ENCODE data around the gene CDKN1C. TPM values are rescaled to one million over a fixed set of nuclear protein-coding genes. Genes with fewer than 3 reads are reported as not detected.

The CDKN1C gene
- total and polyA plus RNA-seq, 5 donors = 16.1 to 27.6 (median 24.3) TPM

DNA sequence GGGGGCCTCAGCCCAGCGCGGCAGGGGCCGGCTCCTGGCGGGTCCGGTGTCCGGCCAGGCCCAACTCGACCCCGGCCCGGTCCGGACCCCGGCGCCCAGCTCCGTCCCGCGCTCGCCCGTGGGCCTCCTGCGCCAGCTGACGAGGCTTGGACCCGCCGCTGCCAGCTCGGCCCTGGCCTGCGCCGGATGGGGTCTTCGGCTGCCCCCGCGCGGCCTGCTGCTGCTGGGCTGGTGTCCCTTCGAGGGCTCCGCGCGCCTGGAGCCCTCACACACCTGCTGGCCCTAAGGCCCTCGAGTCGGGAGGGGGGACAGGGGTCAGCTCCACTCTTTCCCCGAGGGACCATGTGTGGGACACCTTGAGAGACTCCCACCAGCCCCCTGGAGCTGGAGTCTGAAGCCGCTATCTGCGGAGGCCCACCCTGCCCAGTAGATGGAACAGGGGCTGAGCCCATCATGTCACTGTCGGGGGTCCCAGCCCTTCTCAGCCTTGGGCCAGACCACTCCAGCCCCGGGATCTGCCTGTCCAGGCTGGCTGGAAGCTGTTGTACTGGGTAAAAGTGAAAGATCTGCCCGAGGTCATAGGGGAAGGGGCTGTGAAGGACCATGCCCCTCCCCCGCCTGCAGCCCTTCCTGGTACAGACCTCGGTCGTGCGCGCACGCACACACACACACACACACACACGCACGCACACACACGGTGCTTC lies 768 bp upstream of the CDKN1C start:
- ATAC-seq = peak; percentile 6 to 11
- WGBS = 13% methylated on average over 49 of the region's 49 CpGs
- H3K4me1 ChIP-seq (ENCODE audit: control insufficient read depth, insufficient read depth, low read length) = peaks cover 7% of the 10 kb centered on the region
- intact Hi-C loops (cut with DNase I) = loop anchor here in 3 of 4 donors (5.0 to 10.0 kb wide), 3 partner anchors 59 to 692 kb away; partner anchors contain the start of gene KCNQ1OT1 (in 2 of the 3)
- H3K4me3 ChIP-seq (ENCODE audit: low read length) = peak overlapping the region; percentile 56
- no peaks in the 10 kb centered on the region for H3K27me3 ChIP-seq (ENCODE audit: control insufficient read depth, insufficient read depth)
- no peak overlapping the region for H3K27ac ChIP-seq (ENCODE audit: low read length)
- H3K9me3 ChIP-seq (ENCODE audit: control insufficient read depth, low read length) = no peaks in the 10 kb centered on the region
- peak; percentile 51 to 88 (median 77) for DNase-seq

- Histone ChIP-seq H3K27me3 (ENCODE audit: control insufficient read depth, insufficient read depth) (no peaks in the 10 kb centered on the region), H3K4me3 (ENCODE audit: low read length) (peak overlapping the region; percentile 88), H3K9me3 (ENCODE audit: control insufficient read depth, low read length) (no peaks in the 10 kb centered on the region), H3K4me1 (ENCODE audit: control insufficient read depth, insufficient read depth, low read length) (no peaks in the 10 kb centered on the region), H3K27ac (ENCODE audit: low read length) (peak overlapping the region; percentile 18)
- ATAC-seq (peak; percentile 32 to 46), DNase-seq (peak; percentile 66 to 88 (median 87))
- intact Hi-C loops (cut with DNase I) = loop anchor here in 3 of 4 donors (5.0 to 10.0 kb wide), 3 partner anchors 58 to 690 kb away; partner anchors contain the start of gene KCNQ1OT1 (in 2 of the 3)
- under 1% methylated on average over 80 of the region's 80 CpGs for WGBS
Observed at GRCh38 chr11:2885017-2885677, 428 bp downstream of the CDKN1C start.

DNA sequence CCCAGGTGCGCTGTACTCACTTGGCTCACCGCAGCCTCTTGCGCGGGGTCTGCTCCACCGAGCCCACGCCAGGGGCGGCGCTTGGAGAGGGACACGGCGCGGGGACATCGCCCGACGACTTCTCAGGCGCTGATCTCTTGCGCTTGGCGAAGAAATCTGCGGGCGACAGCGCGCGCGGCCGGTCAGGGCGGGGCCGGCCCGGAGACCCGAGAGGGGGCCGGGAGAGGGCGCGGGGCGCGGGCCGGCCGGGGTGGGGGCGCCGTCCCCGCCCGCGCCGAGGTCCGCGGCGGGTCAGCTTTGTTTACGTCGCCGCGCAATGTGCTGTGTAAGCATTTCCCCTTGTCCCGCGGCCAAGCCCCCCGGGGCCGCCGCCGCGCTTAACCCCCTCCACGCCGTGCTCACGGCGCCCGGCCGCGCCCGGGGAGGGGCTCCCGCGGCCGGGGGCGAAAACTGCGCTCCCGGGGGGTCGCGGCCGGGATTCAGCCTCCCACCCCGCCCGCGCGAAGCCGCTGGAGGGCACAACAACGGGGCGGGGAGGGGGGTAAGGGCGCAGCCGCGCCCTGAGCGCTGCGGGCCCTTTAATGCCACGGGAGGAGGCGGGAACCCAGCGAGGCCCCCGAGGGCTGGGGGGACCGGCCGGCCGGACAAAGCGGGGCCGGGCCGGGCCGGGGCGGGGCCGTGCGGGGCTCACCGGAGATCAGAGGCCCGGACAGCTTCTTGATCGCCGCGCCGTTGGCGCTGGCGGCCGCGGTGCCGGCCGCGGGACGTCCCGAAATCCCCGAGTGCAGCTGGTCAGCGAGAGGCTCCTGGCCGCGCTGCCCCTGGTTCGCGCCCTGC lies 1.4 kb downstream of the CDKN1C start:
- Histone ChIP-seq H3K27ac (ENCODE audit: low read length) (peak overlapping the region; percentile 62), H3K4me3 (ENCODE audit: low read length) (peak overlapping the region; percentile 88), H3K9me3 (ENCODE audit: control insufficient read depth, low read length) (no peaks in the 10 kb centered on the region), H3K27me3 (ENCODE audit: control insufficient read depth, insufficient read depth) (no peaks in the 10 kb centered on the region), H3K4me1 (ENCODE audit: control insufficient read depth, insufficient read depth, low read length) (no peaks in the 10 kb centered on the region)
- intact Hi-C loops (cut with DNase I) = loop anchor here in 2 of 4 donors (10.0 kb wide), 2 partner anchors 189 to 689 kb away; partner anchors contain the start of gene KCNQ1OT1 (in 2 of the 2)
- ATAC-seq = peak; percentile 37 to 53
- peak; percentile 67 to 89 (median 89) for DNase-seq
- under 1% methylated on average over 119 of the region's 119 CpGs for WGBS

DNA sequence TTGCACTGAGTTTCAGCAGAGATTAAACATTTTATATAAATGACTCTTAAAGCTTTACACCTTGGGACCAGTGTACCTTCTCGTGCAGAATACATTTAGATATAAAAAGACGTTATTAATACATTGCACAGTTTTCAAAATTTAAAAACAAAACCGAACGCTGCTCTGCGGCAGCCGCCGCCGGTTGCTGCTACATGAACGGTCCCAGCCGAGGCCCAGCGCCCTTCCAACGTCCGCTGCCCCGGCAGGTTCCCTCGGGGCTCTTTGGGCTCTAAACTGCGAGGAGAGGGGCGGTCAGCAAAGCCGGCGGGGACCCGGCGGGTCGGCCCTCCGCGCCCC lies 2.0 kb downstream of the CDKN1C start:
- DNase-seq = no peak
- no peaks in the 10 kb centered on the region for H3K4me1 ChIP-seq (ENCODE audit: control insufficient read depth, insufficient read depth, low read length)
- ATAC-seq = no peak
- no peaks in the 10 kb centered on the region for H3K9me3 ChIP-seq (ENCODE audit: control insufficient read depth, low read length)
- H3K27me3 ChIP-seq (ENCODE audit: control insufficient read depth, insufficient read depth) = no peaks in the 10 kb centered on the region
- peak overlapping the region; percentile 62 for H3K27ac ChIP-seq (ENCODE audit: low read length)
- intact Hi-C loops (cut with DNase I) = loop anchor here in 2 of 4 donors (10.0 kb wide), 2 partner anchors 189 to 689 kb away; partner anchors contain the start of gene KCNQ1OT1 (in 2 of the 2)
- WGBS = 3% methylated on average over 24 of the region's 24 CpGs
- H3K4me3 ChIP-seq (ENCODE audit: low read length) = peak overlapping the region; percentile 88

GRCh38 chr11:2882396-2883110 lies 3.0 kb downstream of the CDKN1C start:
- peak in 2 of 3 donors; percentile 48 to 50 for DNase-seq
- intact Hi-C loops (cut with DNase I) = loop anchor here in 2 of 4 donors (10.0 kb wide), 2 partner anchors 188 to 688 kb away; partner anchors contain the start of gene KCNQ1OT1 (in 2 of the 2)
- ATAC-seq = no peak
- Histone ChIP-seq H3K27me3 (ENCODE audit: control insufficient read depth, insufficient read depth) (no peaks in the 10 kb centered on the region), H3K9me3 (ENCODE audit: control insufficient read depth, low read length) (no peaks in the 10 kb centered on the region), H3K27ac (ENCODE audit: low read length) (no peak overlapping the region), H3K4me1 (ENCODE audit: control insufficient read depth, insufficient read depth, low read length) (no peaks in the 10 kb centered on the region), H3K4me3 (ENCODE audit: low read length) (peak overlapping the region; percentile 88)
- 76% methylated on average over 11 of the region's 11 CpGs for WGBS

DNA sequence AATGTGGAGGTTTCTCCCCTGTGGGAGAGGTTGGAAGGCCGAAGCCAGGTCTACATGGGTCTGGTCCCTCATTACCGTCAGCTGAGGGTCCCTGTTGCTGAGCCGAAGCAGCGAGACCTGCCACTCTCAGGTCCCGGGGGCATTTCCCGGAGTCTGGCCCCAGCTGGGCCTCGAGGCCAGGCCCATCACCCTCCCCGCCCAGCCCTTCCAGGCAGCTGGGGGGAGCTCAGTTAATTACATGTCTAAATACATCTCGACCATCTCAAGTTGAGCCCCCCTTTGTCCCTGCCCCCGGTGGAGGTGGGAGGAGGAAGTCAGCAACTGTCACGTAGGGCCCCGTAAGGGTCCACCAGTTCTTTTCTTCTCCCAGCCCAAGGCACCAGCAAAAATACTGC lies 3.6 kb downstream of the CDKN1C start:
- Histone ChIP-seq H3K4me3 (ENCODE audit: low read length) (no peak overlapping the region), H3K27ac (ENCODE audit: low read length) (no peak overlapping the region), H3K27me3 (ENCODE audit: control insufficient read depth, insufficient read depth) (no peaks in the 10 kb centered on the region), H3K9me3 (ENCODE audit: control insufficient read depth, low read length) (no peaks in the 10 kb centered on the region), H3K4me1 (ENCODE audit: control insufficient read depth, insufficient read depth, low read length) (no peaks in the 10 kb centered on the region)
- peak in 2 of 3 donors; percentile 40 to 52 for DNase-seq
- intact Hi-C loops (cut with DNase I) = loop anchor here in 2 of 4 donors (10.0 kb wide), 2 partner anchors 187 to 687 kb away; partner anchors contain the start of gene KCNQ1OT1 (in 2 of the 2)
- no peak for ATAC-seq
- 49% methylated on average over 12 of the region's 12 CpGs for WGBS

DNA sequence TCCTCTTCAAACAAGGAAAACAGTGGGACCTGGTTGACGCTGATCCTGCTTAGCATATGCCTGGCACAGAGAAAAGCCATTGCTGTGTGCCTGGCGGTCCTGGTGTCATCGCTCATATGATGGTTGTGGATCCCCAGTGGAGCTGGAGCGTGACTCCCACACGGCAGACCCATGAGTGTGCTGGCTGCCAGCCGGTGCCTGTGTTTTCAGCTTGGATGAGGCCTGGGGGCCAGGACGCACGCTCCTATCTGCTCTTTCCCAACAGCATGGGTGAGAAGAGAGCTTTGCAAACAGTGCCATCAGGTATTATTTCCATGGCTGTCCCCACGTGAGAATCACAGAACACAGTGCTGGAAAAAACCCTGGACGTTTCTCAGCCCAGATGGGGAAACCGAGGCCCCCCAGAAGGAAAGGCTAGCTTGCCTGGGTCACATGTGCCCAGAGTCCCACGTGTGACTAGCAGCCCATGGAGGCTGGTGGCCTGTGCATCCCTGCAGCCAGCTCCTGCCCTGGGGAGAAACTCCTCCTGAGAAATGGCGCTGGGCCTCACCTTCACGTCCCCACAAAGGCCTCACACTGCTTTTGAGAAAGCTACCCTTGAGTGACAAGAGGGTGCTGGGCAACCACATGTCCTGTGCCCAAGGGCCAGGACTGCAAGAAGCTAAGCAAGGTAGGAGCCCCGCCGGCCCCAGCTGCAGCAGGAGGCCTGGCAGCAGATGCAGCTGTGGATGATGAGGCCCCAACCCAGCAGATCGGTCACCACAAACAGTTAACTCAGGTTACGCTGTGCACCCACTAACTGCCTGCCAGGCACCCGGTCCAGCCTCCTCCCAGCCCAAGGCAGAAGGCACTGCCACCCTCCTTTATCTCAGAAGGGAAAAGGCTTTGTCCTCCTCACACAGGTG lies 4.2 kb downstream of the CDKN1C start:
- no peak for ATAC-seq
- intact Hi-C loops (cut with DNase I) = loop anchor here in 2 of 4 donors (10.0 kb wide), 2 partner anchors 187 to 687 kb away; partner anchors contain the start of gene KCNQ1OT1 (in 2 of the 2)
- Histone ChIP-seq H3K4me3 (ENCODE audit: low read length) (no peak overlapping the region), H3K9me3 (ENCODE audit: control insufficient read depth, low read length) (no peaks in the 10 kb centered on the region), H3K27me3 (ENCODE audit: control insufficient read depth, insufficient read depth) (no peaks in the 10 kb centered on the region), H3K27ac (ENCODE audit: low read length) (no peak overlapping the region), H3K4me1 (ENCODE audit: control insufficient read depth, insufficient read depth, low read length) (no peaks in the 10 kb centered on the region)
- DNase-seq = peak in 2 of 3 donors; percentile 43 to 45
- WGBS = 85% methylated on average over 19 of the region's 19 CpGs

DNA sequence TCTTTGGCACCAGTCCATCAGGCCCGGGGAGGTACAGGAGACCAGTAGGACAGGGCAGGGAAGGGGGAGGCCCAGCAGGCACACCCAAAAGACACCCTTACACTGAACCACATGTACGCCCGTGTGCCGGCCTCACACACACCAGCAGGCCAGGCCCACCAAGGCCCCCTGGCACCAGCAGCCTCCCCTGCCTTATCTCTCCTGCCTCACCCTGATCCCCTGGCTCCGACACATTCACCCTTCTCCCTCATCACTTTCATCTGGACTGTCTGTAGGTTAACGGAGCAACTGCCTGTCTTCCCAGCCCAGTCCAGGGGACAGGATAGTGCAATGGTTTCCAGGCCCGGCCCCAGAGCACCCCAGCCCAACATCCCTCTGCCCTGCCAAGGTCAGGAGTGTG lies 4.9 kb downstream of the CDKN1C start:
- intact Hi-C loops (cut with DNase I) = loop anchor here in 2 of 4 donors (10.0 kb wide), 2 partner anchors 186 to 686 kb away; partner anchors contain the start of gene KCNQ1OT1 (in 2 of the 2)
- ATAC-seq (no peak), DNase-seq (peak in 1 of 3 donors; percentile 37)
- Histone ChIP-seq H3K4me1 (ENCODE audit: control insufficient read depth, insufficient read depth, low read length) (no peaks in the 10 kb centered on the region), H3K4me3 (ENCODE audit: low read length) (no peak overlapping the region), H3K9me3 (ENCODE audit: control insufficient read depth, low read length) (no peaks in the 10 kb centered on the region), H3K27ac (ENCODE audit: low read length) (no peak overlapping the region), H3K27me3 (ENCODE audit: control insufficient read depth, insufficient read depth) (no peaks in the 10 kb centered on the region)
- WGBS = 80% methylated on average over 7 of the region's 7 CpGs

GRCh38 chr11:2878782-2879181 lies 6.8 kb downstream of the CDKN1C start:
- 97% methylated on average over 8 of the region's 8 CpGs for WGBS

More at GRCh38 chr11:2878782-2879181, 6.8 kb downstream of the CDKN1C start:
- H3K27me3 ChIP-seq (ENCODE audit: control insufficient read depth, insufficient read depth) = no peaks in the 10 kb centered on the region
- intact Hi-C loops (cut with DNase I) = no loop called here
- DNase-seq (no peak), ATAC-seq (no peak)
- no peak overlapping the region for H3K4me3 ChIP-seq (ENCODE audit: low read length)
- H3K4me1 ChIP-seq (ENCODE audit: control insufficient read depth, insufficient read depth, low read length) = no peaks in the 10 kb centered on the region
- no peak overlapping the region for H3K27ac ChIP-seq (ENCODE audit: low read length)
- H3K9me3 ChIP-seq (ENCODE audit: control insufficient read depth, low read length) = no peaks in the 10 kb centered on the region

Data from right cardiac atrium (tissue), 5 donors.